Smooth muscle cell (in vitro differentiated cells): ENCODE results near the gene TEAD1. TPM values are rescaled to one million over a fixed set of nuclear protein-coding genes. Genes with fewer than 3 reads are reported as not detected.

ENCODE experiments used
- DNase-seq: peaks from one replicate; lab custom pipeline; 2025; ENCODE audit not compliant: unreplicated experiment; lab: John Stamatoyannopoulos, UW
- H2AFZ ChIP-seq: fragments of 200-600 bp; sonication (generic); 2 replicates; pipeline ENCODE4 v1.6.0; 2016; ENCODE audit warnings: antibody characterized with exemption, low read depth, mild to moderate bottlenecking
- H3F3A ChIP-seq: fragments of 200-600 bp; sonication (generic); 2 replicates; pipeline ENCODE4 v1.6.0; 2017; ENCODE audit warnings: antibody characterized with exemption, low read depth
- H3K27ac ChIP-seq: fragments of 200-600 bp; sonication (generic); 2 replicates; pipeline ENCODE4 v1.5.1; 2016; ENCODE audit warnings: low read depth, mild to moderate bottlenecking
- H3K27me3 ChIP-seq: fragments of 200-600 bp; sonication (generic); 2 replicates; pipeline ENCODE4 v1.6.1; 2016; ENCODE audit warnings: low read depth, mild to moderate bottlenecking
- H3K36me3 ChIP-seq: fragments of 200-600 bp; sonication (generic); 2 replicates; pipeline ENCODE4 v1.5.1; 2016; ENCODE audit warnings: low read depth
- H3K4me1 ChIP-seq: fragments of 200-600 bp; sonication (generic); 2 replicates; pipeline ENCODE4 v1.5.1; 2016; ENCODE audit warnings: low read depth
- H3K4me2 ChIP-seq: fragments of 200-600 bp; sonication (generic); 2 replicates; pipeline ENCODE4 v1.6.0; 2016; ENCODE audit warnings: mild to moderate bottlenecking
- H3K4me3 ChIP-seq: fragments of 200-600 bp; sonication (generic); 2 replicates; pipeline ENCODE4 v1.5.1; 2016; ENCODE audit warnings: mild to moderate bottlenecking
- H3K79me2 ChIP-seq: fragments of 200-600 bp; sonication (generic); 2 replicates; pipeline ENCODE4 v1.6.0; 2016; ENCODE audit warnings: low read depth, mild to moderate bottlenecking
- H3K9ac ChIP-seq: fragments of 200-600 bp; sonication (generic); 2 replicates; pipeline ENCODE4 v1.6.0; 2016; ENCODE audit warnings: low read depth
- H3K9me3 ChIP-seq: fragments of 200-600 bp; sonication (generic); replicated peaks from 2 replicates; pipeline ENCODE4 v1.5.1; 2016; ENCODE audit warnings: low read depth
- H4K20me1 ChIP-seq: fragments of 200-600 bp; sonication (generic); 2 replicates; pipeline ENCODE4 v1.6.0; 2016; ENCODE audit warnings: low read depth
- WGBS: methylation state at CpG from one replicate; pipeline ENCODE4 v1.1.7; 2016; ENCODE audit warnings: low lambda C conversion rate; 5-methylcytosine and 5-hydroxymethylcytosine counted together
- polyA plus RNA-seq: library from polyadenylated mRNA; unstranded; fragments of >200 nt; fragmentation: Nextera tagmentation; extraction: Ambion mirVana; gene quantifications from 2 replicates; pipeline ENCODE4 v1.2.1, GENCODE V29; 2016
- total RNA-seq: library from RNA; depleted of rRNA; stranded (reverse); fragments of >200 nt; gene quantifications from 2 replicates; pipeline ENCODE4 v1.2.3, GENCODE V29; 2014
- TF ChIP-seq, protein P1 (sequence below): fragments of 200-600 bp; sonication (generic); IDR thresholded peaks from 2 replicates; pipeline ENCODE4 v1.5.1; 2017; ENCODE audit warnings: borderline replicate concordance, mild to moderate bottlenecking, antibody characterized with exemption; ENCODE audit not compliant: insufficient read depth, poor library complexity, severe bottlenecking

The TEAD1 gene
- total and polyA plus RNA-seq, 2 experiments from 2014 or later, result 63.0 to 181 TPM

DNA sequence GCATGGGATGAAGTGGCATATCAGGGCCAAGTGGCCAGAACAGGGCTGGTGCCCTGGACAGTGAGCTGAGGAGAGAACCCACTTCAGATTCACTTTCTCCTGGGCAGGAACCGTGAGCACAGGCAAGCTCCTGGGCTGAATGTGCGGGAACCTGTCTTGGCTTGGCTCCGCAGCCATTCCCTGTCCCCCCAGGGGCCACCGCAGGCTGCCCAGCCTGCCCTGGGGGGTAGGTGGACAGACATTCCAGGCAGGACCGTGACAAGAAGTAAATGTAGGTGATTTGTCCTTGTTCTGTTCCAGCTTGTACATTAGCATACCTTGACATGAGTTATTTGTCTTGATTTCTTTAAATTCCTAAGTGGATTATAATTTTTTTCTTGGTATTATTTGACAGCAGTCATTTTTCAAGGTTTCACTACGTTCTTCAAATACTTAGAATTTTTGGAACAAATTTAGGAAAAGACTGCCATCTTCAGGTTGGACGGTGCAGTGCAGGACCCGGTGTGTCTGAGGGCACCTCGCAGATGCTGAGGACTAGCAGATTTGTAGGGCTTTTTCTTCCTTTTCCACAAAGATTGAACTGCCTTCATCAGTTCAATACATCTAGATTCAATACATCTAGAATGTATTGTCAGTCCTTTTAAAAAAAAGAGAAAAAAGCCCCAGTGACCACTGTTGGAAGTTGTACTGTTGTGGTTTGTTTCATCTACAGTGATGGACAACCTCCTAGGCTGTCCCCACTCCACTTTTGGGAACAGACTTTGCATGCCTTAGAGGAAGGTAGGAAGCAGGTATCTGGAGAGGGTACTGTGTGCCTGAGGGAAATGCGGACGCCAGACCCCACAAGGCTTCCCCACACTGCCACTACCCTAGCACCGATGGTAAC is 219.8 kb downstream of the TEAD1 start:
- H3K79me2 ChIP-seq, result peaks cover 42% of the 10 kb centered on the region
- peaks cover 2% of the 10 kb centered on the region for H3K36me3 ChIP-seq
- H3K27me3 ChIP-seq, result no peaks in the 10 kb centered on the region
- peaks cover 26% of the 10 kb centered on the region for H3F3A ChIP-seq
- TF ChIP-seq, protein P1, sequence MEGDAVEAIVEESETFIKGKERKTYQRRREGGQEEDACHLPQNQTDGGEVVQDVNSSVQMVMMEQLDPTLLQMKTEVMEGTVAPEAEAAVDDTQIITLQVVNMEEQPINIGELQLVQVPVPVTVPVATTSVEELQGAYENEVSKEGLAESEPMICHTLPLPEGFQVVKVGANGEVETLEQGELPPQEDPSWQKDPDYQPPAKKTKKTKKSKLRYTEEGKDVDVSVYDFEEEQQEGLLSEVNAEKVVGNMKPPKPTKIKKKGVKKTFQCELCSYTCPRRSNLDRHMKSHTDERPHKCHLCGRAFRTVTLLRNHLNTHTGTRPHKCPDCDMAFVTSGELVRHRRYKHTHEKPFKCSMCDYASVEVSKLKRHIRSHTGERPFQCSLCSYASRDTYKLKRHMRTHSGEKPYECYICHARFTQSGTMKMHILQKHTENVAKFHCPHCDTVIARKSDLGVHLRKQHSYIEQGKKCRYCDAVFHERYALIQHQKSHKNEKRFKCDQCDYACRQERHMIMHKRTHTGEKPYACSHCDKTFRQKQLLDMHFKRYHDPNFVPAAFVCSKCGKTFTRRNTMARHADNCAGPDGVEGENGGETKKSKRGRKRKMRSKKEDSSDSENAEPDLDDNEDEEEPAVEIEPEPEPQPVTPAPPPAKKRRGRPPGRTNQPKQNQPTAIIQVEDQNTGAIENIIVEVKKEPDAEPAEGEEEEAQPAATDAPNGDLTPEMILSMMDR, result peak; percentile 86
- no peak overlapping the region for H3K9ac ChIP-seq
- DNase-seq, result no peak
- H3K4me1 ChIP-seq, result peaks cover 6% of the 10 kb centered on the region
- H2AFZ ChIP-seq, result no peak overlapping the region
- 63% methylated on average over 12 of the region's 12 CpGs for WGBS
- H3K27ac ChIP-seq, result no peak overlapping the region
- peaks cover 11% of the 10 kb centered on the region for H4K20me1 ChIP-seq
- H3K4me3 ChIP-seq, result no peak overlapping the region
- H3K4me2 ChIP-seq, result no peak overlapping the region
- H3K9me3 ChIP-seq, result no peaks in the 10 kb centered on the region

DNA sequence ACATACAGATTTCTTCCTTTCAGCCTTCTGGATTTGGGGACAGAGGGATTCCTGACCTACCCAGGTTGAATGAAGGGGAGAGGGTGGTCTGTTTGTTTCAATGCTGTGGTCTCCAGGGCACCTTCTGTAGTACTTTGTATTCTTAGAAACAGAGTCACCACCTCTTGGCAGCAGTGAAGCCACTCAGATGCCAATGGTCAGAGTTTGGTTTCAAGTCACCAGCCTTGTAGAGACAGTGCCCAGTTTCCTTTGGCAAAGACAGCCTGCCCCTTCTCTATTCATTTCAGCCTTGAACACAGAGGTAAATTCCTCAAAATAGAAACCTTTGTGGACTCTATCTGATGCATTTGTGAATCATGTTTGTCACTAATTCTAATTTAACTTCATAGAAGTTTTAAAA is 223.2 kb downstream of the TEAD1 start:
- H4K20me1 ChIP-seq, result peaks cover 10% of the 10 kb centered on the region
- H2AFZ ChIP-seq, result no peak overlapping the region
- peaks cover 7% of the 10 kb centered on the region for H3K4me1 ChIP-seq
- peaks cover 50% of the 10 kb centered on the region for H3K79me2 ChIP-seq
- H3K9me3 ChIP-seq, result no peaks in the 10 kb centered on the region
- peak overlapping the region; percentile 70 for H3K27ac ChIP-seq
- peak overlapping the region; percentile 33 for H3K4me2 ChIP-seq
- H3K9ac ChIP-seq, result no peak overlapping the region
- no peak for DNase-seq
- peaks cover 26% of the 10 kb centered on the region for H3F3A ChIP-seq
- peaks cover 6% of the 10 kb centered on the region for H3K36me3 ChIP-seq
- no peak overlapping the region for H3K4me3 ChIP-seq
- H3K27me3 ChIP-seq, result no peaks in the 10 kb centered on the region
- TF ChIP-seq, protein P1, result no peak

DNA sequence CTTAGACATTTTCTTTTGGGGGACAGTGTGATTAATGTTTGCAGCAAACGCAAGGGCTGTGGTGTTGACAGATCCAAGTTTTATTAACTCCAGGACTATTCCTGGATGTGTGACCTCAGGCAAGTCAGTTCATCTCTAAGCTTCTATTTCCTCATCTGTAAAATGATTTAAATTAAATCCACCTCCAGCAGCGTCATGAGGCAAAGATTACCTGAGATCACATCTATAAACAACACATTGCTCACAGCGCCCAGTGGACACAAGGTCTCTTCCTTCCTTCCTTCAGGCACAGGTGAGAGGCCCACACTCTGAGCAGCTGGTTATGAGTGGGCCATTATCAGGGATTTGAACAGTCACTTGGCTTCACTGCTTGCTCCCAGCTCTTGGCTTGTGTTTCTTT is 223.6 kb downstream of the TEAD1 start:
- peak overlapping the region; percentile 70 for H3K27ac ChIP-seq
- no peaks in the 10 kb centered on the region for H3K9me3 ChIP-seq
- H3K36me3 ChIP-seq, result peaks cover 6% of the 10 kb centered on the region
- H3K79me2 ChIP-seq, result peaks cover 54% of the 10 kb centered on the region
- peaks cover 10% of the 10 kb centered on the region for H3K4me1 ChIP-seq
- peaks cover 30% of the 10 kb centered on the region for H3F3A ChIP-seq
- TF ChIP-seq, protein P1, result no peak
- 39% methylated on average over 3 of the region's 3 CpGs for WGBS
- H2AFZ ChIP-seq, result no peak overlapping the region
- peaks cover 10% of the 10 kb centered on the region for H4K20me1 ChIP-seq
- H3K4me2 ChIP-seq, result peak overlapping the region; percentile 33
- no peak overlapping the region for H3K4me3 ChIP-seq
- H3K9ac ChIP-seq, result no peak overlapping the region
- DNase-seq, result no peak
- no peaks in the 10 kb centered on the region for H3K27me3 ChIP-seq
